ENCODE data around the gene MESP2. TPM values are rescaled to one million over a fixed set of nuclear protein-coding genes. Genes with fewer than 3 reads are reported as not detected.
A peak's percentile ranks its signal among the peaks of the same experiment; 100 is the strongest.

MESP2 gene
- total and polyA plus RNA-seq, 2 of the 13 experiments (the other 11 are each of a cell fraction or from before 2014, with no cell fraction given): not detected

DNA sequence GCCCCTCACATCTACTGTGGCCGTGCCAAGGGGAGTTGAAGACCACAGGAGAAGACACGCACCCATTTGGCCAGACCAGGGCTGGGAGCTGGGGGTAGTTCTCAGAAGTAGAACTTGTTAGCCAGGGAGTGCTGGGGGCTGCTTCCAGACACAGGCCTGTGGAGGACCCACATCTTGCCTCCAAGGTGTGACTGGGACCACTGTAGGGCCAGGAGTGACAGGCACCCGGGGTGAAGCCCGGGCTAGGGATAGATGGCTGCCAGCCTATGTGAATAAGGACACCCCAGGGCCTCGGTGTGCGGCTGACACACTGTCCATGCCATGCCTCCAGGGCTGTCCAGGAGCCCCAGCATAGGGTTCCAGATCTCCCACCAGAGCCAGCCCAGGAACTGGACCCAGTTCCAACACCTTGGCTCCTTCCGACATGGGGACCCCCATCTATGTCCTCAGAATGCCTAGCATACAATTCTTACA lies 36.8 kb downstream of the MESP2 start:
- FAIRE-seq: no peak
- intact Hi-C loops (cut with micrococcal nuclease; ENCODE audit: unreplicated experiment) (loop anchor here (5.0 kb wide), 2 partner anchors 34 to 51 kb away; no protein-coding TSS in a partner anchor), in situ Hi-C loops (cut with HindIII; ENCODE audit: extremely low pct_ligation_motif_present, low pct_unique_long_range_greater_than_20kb) (no loop called here)
- no peaks in the 10 kb centered on the region for H3K9me3 ChIP-seq (ENCODE audit: low read length)
- DNase-seq (ENCODE audit: low spot score): no peak
- ATAC-seq: no peak
- POLR2A ChIA-PET: interaction anchor here (1.0 to 1.2 kb wide), 5 partner anchors 13 to 75 kb away, joined by 3 to 5 read pairs (median 3); no protein-coding TSS in a partner anchor
- H3K4me3 ChIP-seq (replicated peaks in 1 of 3; ENCODE audit: insufficient read depth in 1 of 3, low read depth in 2 of 3, low read length in 3 of 3): peak overlapping the region; percentile 78 to 94 (median 88); a peak in 5 of 6 replicates
- H3K4me2 ChIP-seq (ENCODE audit: low read depth, low read length): peak overlapping the region; percentile 87
- H4K20me1 ChIP-seq (ENCODE audit: insufficient read depth, low read length): no peaks in the 10 kb centered on the region
- H3K27me3 ChIP-seq (ENCODE audit: control insufficient read depth in 1 of 2, insufficient read depth in 2 of 2, low read length in 2 of 2): no peaks in the 10 kb centered on the region; a peak in 1 of 5 replicates
- H3K4me1 ChIP-seq (ENCODE audit: insufficient read depth, low read length): peaks cover 83% of the 10 kb centered on the region
- H3K36me3 ChIP-seq (replicated peaks in 1 of 2; ENCODE audit: control insufficient read depth in 1 of 2, insufficient read depth in 2 of 2, low read length in 2 of 2): no peaks in the 10 kb centered on the region
- H3K9ac ChIP-seq (ENCODE audit: insufficient read depth, low read depth, low read length): peak overlapping the region; percentile 89
- WGBS (ENCODE audit: low lambda C conversion rate): 60% methylated on average over 2 of the region's 7 CpGs
- no TSS peak for BruUV-seq (replicated peaks)
- TF ChIP-seq MAFG (CRISPR knock-in tag; IDR thresholded peaks at IDR 0.05): no peak
- 0 out of 2 replicates have a peak, but pooled peaks have one; percentile 55 for TF ChIP-seq CHCHD3 (CRISPR knock-in tag; IDR thresholded peaks at IDR 0.05)
- 0 out of 2 replicates have a peak, but pooled peaks have one; percentile 39 for TF ChIP-seq ZNF572 (CRISPR knock-in tag; IDR thresholded peaks at IDR 0.05)
- 0 out of 2 replicates have a peak, but pooled peaks have one; percentile 30 for TF ChIP-seq ZNF44 (CRISPR knock-in tag; IDR thresholded peaks at IDR 0.05)
- TF ChIP-seq ZSCAN12 (CRISPR knock-in tag; IDR thresholded peaks at IDR 0.05): 0 out of 2 replicates have a peak, but pooled peaks have one; percentile 44
- TF ChIP-seq BORCS8-MEF2B (CRISPR knock-in tag; IDR thresholded peaks at IDR 0.05): 0 out of 2 replicates have a peak, but pooled peaks have one; percentile 30
- TF ChIP-seq ZMYM3 (CRISPR knock-in tag; IDR thresholded peaks at IDR 0.05): 0 out of 2 replicates have a peak, but pooled peaks have one; percentile 3
- TF ChIP-seq, protein P1, sequence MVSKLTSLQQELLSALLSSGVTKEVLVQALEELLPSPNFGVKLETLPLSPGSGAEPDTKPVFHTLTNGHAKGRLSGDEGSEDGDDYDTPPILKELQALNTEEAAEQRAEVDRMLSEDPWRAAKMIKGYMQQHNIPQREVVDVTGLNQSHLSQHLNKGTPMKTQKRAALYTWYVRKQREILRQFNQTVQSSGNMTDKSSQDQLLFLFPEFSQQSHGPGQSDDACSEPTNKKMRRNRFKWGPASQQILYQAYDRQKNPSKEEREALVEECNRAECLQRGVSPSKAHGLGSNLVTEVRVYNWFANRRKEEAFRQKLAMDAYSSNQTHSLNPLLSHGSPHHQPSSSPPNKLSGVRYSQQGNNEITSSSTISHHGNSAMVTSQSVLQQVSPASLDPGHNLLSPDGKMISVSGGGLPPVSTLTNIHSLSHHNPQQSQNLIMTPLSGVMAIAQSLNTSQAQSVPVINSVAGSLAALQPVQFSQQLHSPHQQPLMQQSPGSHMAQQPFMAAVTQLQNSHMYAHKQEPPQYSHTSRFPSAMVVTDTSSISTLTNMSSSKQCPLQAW (CRISPR knock-in tag; IDR thresholded peaks at IDR 0.05): no peak
- no peak for TF ChIP-seq ZNF230 (CRISPR knock-in tag; IDR thresholded peaks at IDR 0.05)
- TF ChIP-seq HNRNPL (IDR thresholded peaks at IDR 0.05; ENCODE audit: low read depth, low read length): 0 out of 2 replicates have a peak, but pooled peaks have one; percentile 38
- H2AFZ ChIP-seq (ENCODE audit: low read length): no peak overlapping the region
- CTCF ChIA-PET (ENCODE audit: low intra/inter-chr PET ratio, low total read pairs): no interaction called here
- H3K79me2 ChIP-seq (ENCODE audit: insufficient read depth, low read length): peaks cover 32% of the 10 kb centered on the region
- peak overlapping the region; percentile 91 for H3K27ac ChIP-seq (ENCODE audit: extremely low read length, insufficient read depth, low read length)
